ENCODE data around the gene EEF1G. TPM values are rescaled to one million over a fixed set of nuclear protein-coding genes. Genes with fewer than 3 reads are reported as not detected.

The EEF1G gene
- total and polyA plus RNA-seq, 2 donors (not counting 1 experiment from before 2014, with no cell fraction given) = 1,582 to 1,867 TPM

GRCh38 chr11:62539238-62539925 lies 34.3 kb downstream of the EEF1G start:
- Histone ChIP-seq H3K27ac (ENCODE audit: low read length in 2 of 2) (peak overlapping the region; percentile 43 to 94), H3K27me3 (replicated peaks in 1 of 4; ENCODE audit: control extremely low read depth in 1 of 4, control insufficient read depth in 3 of 4, insufficient read depth in 4 of 4, low read length in 3 of 4) (no peaks in the 10 kb centered on the region), H3K9ac (ENCODE audit: low read length) (peak overlapping the region; percentile 36), H3K4me3 (ENCODE audit: control extremely low read depth in 1 of 5, extremely low read depth in 1 of 5, insufficient read depth in 1 of 5, low read depth in 2 of 5, low read length in 4 of 5) (peak overlapping the region in 2 of 5 experiments; percentile 5 to 26), H2AFZ (ENCODE audit: insufficient read depth, low read depth, low read length, poor library complexity, severe bottlenecking) (no peak overlapping the region), H3K4me2 (replicated peaks; ENCODE audit: low read depth, low read length, poor library complexity, severe bottlenecking) (peak overlapping the region; percentile 97), H3K79me2 (ENCODE audit: control insufficient read depth, insufficient read depth, low read length) (peaks cover 90% of the 10 kb centered on the region), H3K36me3 (replicated peaks in 1 of 2; ENCODE audit: control extremely low read depth in 1 of 2, control insufficient read depth in 1 of 2, extremely low read depth in 1 of 2, insufficient read depth in 2 of 2, low read length in 1 of 2) (peaks cover 4 to 29% of the 10 kb centered on the region in 2 experiments), H3K4me1 (ENCODE audit: control insufficient read depth in 2 of 2, insufficient read depth in 2 of 2, low read length in 2 of 2) (peaks cover 60 to 66% of the 10 kb centered on the region in 2 donors), H4K20me1 (ENCODE audit: control insufficient read depth, insufficient read depth, low read length, poor library complexity, severe bottlenecking) (peaks cover 90% of the 10 kb centered on the region), H3K9me3 (ENCODE audit: control extremely low read depth in 1 of 3, control insufficient read depth in 2 of 3, insufficient read depth in 1 of 3, low read length in 2 of 3) (no peaks in the 10 kb centered on the region)
- TF ChIP-seq EZH2 (IDR thresholded peaks at IDR 0.05; ENCODE audit: borderline replicate concordance, insufficient read depth, low read depth, low read length, poor library complexity, severe bottlenecking) (no peak), CTCF (IDR thresholded peaks at IDR 0.05) (no peak)
- Mint-ChIP-seq H3K27me3 (no peaks in the 10 kb centered on the region), H3K27ac (peak overlapping the region; percentile 90), H3K4me1 (peaks cover 69% of the 10 kb centered on the region), H3K9me3 (ENCODE audit: insufficient read depth) (no peaks in the 10 kb centered on the region), H3K4me3 (peak overlapping the region; percentile 73)
- ChIA-PET POLR2A (interaction anchor here (0.9 to 7.3 kb wide), 4 partner anchors 16 to 342 kb away, joined by 3 to 119 read pairs (median 6); partner anchors contain the start of genes MTA2 and TUT1), CTCF (interaction anchor here (0.6 to 11.1 kb wide), 5 partner anchors 16 to 145 kb away, joined by 3 to 376 read pairs (median 5); no protein-coding TSS in a partner anchor)
- intact Hi-C loops (cut with micrococcal nuclease) = no loop called here
- ATAC-seq (ENCODE audit: low read depth) (no peak), DNase-seq (no peak)
- 69% methylated on average over 10 of the region's 13 CpGs for WGBS (ENCODE audit: insufficient coverage)

All from B cell (primary cell).